ENCODE data around the gene EIF2B2.

GRCh38 chr14:74976264-74977113, 26.2 kb upstream of the EIF2B2 start:
- TF ChIP-seq REST (IDR thresholded peaks at IDR 0.05; ENCODE audit: insufficient read depth in 1 of 2, low read depth in 2 of 2, low read length in 2 of 2) (no peak), FOXP2 (optimal IDR thresholded peaks at IDR 0.05; ENCODE audit: borderline replicate concordance, extremely low read depth, extremely low read length, insufficient read depth) (no peak), TAF1 (IDR thresholded peaks at IDR 0.05; ENCODE audit: borderline replicate concordance, insufficient read depth, low read length) (no peak), SIN3A (IDR thresholded peaks at IDR 0.05; ENCODE audit: borderline replicate concordance, insufficient read depth, low read length) (no peak), POLR2AphosphoS5 (IDR thresholded peaks at IDR 0.05; ENCODE audit: low read depth, low read length) (no peak)

All from PFSK-1 (cell line).